Stimulated activated CD4-positive, alpha-beta T cell treated with anti-CD3 and anti-CD28 coated beads, TNF-alpha, amount 100 ng/mL, for 4 hours (primary cell): ENCODE measurements around the gene PRSS27.

Experiments
- DNase-seq, 3 experiments: peaks; one replicate each; pipeline ENCODE4 v3.0.0-alpha.2; 2020; ENCODE audit warnings: low read depth in 3 of 3

PRSS27 gene

GRCh38 chr16:2708955-2709587, 11.0 kb downstream of the PRSS27 start:
- no peak for DNase-seq

GRCh38 chr16:2708290-2708639, 11.8 kb downstream of the PRSS27 start:
- DNase-seq: no peak

- no peak for DNase-seq
These were observed 12.4 kb downstream of the PRSS27 start for GRCh38 chr16:2707368-2708289.

- no peak for DNase-seq
These were observed 13.3 kb downstream of the PRSS27 start for GRCh38 chr16:2706611-2707311.

- DNase-seq: no peak
These were observed 13.9 kb downstream of the PRSS27 start for GRCh38 chr16:2706085-2706484.

GRCh38 chr16:2705351-2705750, 14.7 kb downstream of the PRSS27 start:
- no peak for DNase-seq

- no peak for DNase-seq
These were observed 15.1 kb downstream of the PRSS27 start for GRCh38 chr16:2704983-2705275.

- no peak for DNase-seq
These were observed 15.7 kb downstream of the PRSS27 start for GRCh38 chr16:2704166-2704982.

GRCh38 chr16:2702871-2703745, 16.9 kb downstream of the PRSS27 start:
- no peak for DNase-seq

- no peak for DNase-seq
These were observed 17.6 kb downstream of the PRSS27 start for GRCh38 chr16:2702438-2702825.

- no peak for DNase-seq
These were observed 18.1 kb downstream of the PRSS27 start for GRCh38 chr16:2701713-2702437.

GRCh38 chr16:2701272-2701671, 18.8 kb downstream of the PRSS27 start:
- no peak for DNase-seq

GRCh38 chr16:2700786-2701185, 19.2 kb downstream of the PRSS27 start:
- DNase-seq: no peak

GRCh38 chr16:2699791-2700600, 20.0 kb downstream of the PRSS27 start:
- no peak for DNase-seq

- DNase-seq: no peak
These were observed 20.9 kb downstream of the PRSS27 start for GRCh38 chr16:2698965-2699750.

- no peak for DNase-seq
These were observed 21.7 kb downstream of the PRSS27 start for GRCh38 chr16:2698103-2698870.

- DNase-seq: no peak
These were observed 22.5 kb downstream of the PRSS27 start for GRCh38 chr16:2697401-2697948.
